Measurements from ENCODE around the gene RMND1. TPM values are rescaled to one million over a fixed set of nuclear protein-coding genes. Genes with fewer than 3 reads are reported as not detected.

Gene RMND1
- total and polyA plus RNA-seq, 9 of the 15 experiments (the other 6 are each of a cell fraction or from before 2014, with no cell fraction given): 26.9 to 47.8 (median 36.2) TPM

GRCh38 chr6:151494936-151495320 lies 43.0 kb upstream of the RMND1 start:
- ATAC-seq (no peak), DNase-seq (ENCODE audit: extremely low read depth in 1 of 4, low spot score in 3 of 4) (no peak), FAIRE-seq (no peak)
- H2AFZ ChIP-seq (ENCODE audit: low read depth, low read length): no peak overlapping the region
- H3K79me2 ChIP-seq (ENCODE audit: control insufficient read depth, insufficient read depth, low read length): no peaks in the 10 kb centered on the region
- WGBS (ENCODE audit: insufficient coverage, low coverage, missing lambda C conversion rate): 6% methylated on average over 4 of the region's 4 CpGs
- no peak for TF ChIP-seq ZNF354B (CRISPR knock-in tag; IDR thresholded peaks at IDR 0.05)
- TF ChIP-seq RB1 (IDR thresholded peaks at IDR 0.05; ENCODE audit: low read depth): no peak
- no peak for TF ChIP-seq GABPA (tag; conservative IDR thresholded peaks at IDR 0.05; ENCODE audit: low read depth)
- no peak for TF ChIP-seq SP1 (CRISPR knock-in tag; IDR thresholded peaks at IDR 0.05)
- TF ChIP-seq RAD51 (IDR thresholded peaks at IDR 0.05; ENCODE audit: borderline replicate concordance, low read depth): no peak
- no peak for TF ChIP-seq KLF10 (CRISPR knock-in tag; IDR thresholded peaks at IDR 0.05)
- no peak for TF ChIP-seq MIER1 (IDR thresholded peaks at IDR 0.05; ENCODE audit: low read depth)
- no peak for TF ChIP-seq PHB2 (IDR thresholded peaks at IDR 0.05; ENCODE audit: low read depth)
- TF ChIP-seq SIX5 (IDR thresholded peaks at IDR 0.05; ENCODE audit: borderline replicate concordance in 1 of 2, insufficient read depth in 1 of 2, low read depth in 1 of 2, low read length in 2 of 2): no peak
- TF ChIP-seq BCLAF1 (IDR thresholded peaks at IDR 0.05; ENCODE audit: borderline replicate concordance in 1 of 2, control insufficient read depth in 1 of 2, low read depth in 2 of 2, low read length in 1 of 2): no peak
- TF ChIP-seq TOE1 (IDR thresholded peaks at IDR 0.05; ENCODE audit: borderline replicate concordance): no peak
- no peak for TF ChIP-seq TOE1 (CRISPR knock-in tag; IDR thresholded peaks at IDR 0.05; ENCODE audit: borderline replicate concordance, low read depth)
- TF ChIP-seq MTA3 (IDR thresholded peaks at IDR 0.05; ENCODE audit: borderline replicate concordance): no peak
- peaks cover 32 to 39% of the 10 kb centered on the region in 2 experiments; a peak in 4 of 5 replicates for H3K27me3 ChIP-seq (ENCODE audit: control insufficient read depth in 2 of 2, insufficient read depth in 2 of 2, low read length in 2 of 2)
- CTCF ChIA-PET (ENCODE audit: low intra/inter-chr PET ratio): no interaction called here
- in situ Hi-C loops (cut with MboI) (no loop called here), intact Hi-C loops (cut with micrococcal nuclease) (no loop called here)
- no peak overlapping the region for H3K27ac ChIP-seq (ENCODE audit: extremely low read depth, low read depth, low read length)
- no peaks in the 10 kb centered on the region for H3K9me1 ChIP-seq (ENCODE audit: control insufficient read depth, insufficient read depth, low read length)
- BruUV-seq (replicated peaks): no TSS peak
- no peak overlapping the region for H3K4me2 ChIP-seq (ENCODE audit: insufficient read depth, low read length)
- H3K36me3 ChIP-seq (ENCODE audit: control insufficient read depth, insufficient read depth, low read length): no peaks in the 10 kb centered on the region
- H3K9me3 ChIP-seq (replicated peaks; ENCODE audit: control insufficient read depth, insufficient read depth, low read depth, low read length): no peaks in the 10 kb centered on the region
- H4K20me1 ChIP-seq (replicated peaks; ENCODE audit: control insufficient read depth, insufficient read depth, low read length): no peaks in the 10 kb centered on the region
- H3K4me3 ChIP-seq: no peak overlapping the region
- no peak overlapping the region for H3K9ac ChIP-seq (ENCODE audit: insufficient read depth in 1 of 2, low read depth in 2 of 2, low read length in 2 of 2)
- peaks cover 0 to 6% of the 10 kb centered on the region in 2 experiments; a peak in 1 of 5 replicates for H3K4me1 ChIP-seq (replicated peaks in 1 of 2; ENCODE audit: control insufficient read depth in 2 of 2, insufficient read depth in 2 of 2, low read length in 2 of 2)
- POLR2A ChIA-PET: interaction anchor here (0.6 kb wide), 1 partner anchor 51 kb away, joined by 3 read pairs; no protein-coding TSS in a partner anchor

All from K562 (cell line).